HCT116 (cell line): ENCODE data around the gene TCF7L2. TPM values are rescaled to one million over a fixed set of nuclear protein-coding genes. Genes with fewer than 3 reads are reported as not detected.

ENCODE experiments used
- ATAC-seq: fragments of 200-7000 bp; cut with Tn5 transposase; 2 replicates; pipeline ENCODE4 v1.9.1; 2020; ENCODE audit warnings: mild to moderate bottlenecking, moderate library complexity
- BruUV-seq: library from RNA; stranded (reverse); fragments of 400-500 nt; replicated peaks from 2 replicates; lab custom pipeline; 2021; lab: Mats Ljungman, UMichigan
- CTCF ChIA-PET: fragments of 300-600 bp; sonication (Branson Sonifier 250); formaldehyde crosslinking; loops from one replicate; lab custom pipeline; 2021; ENCODE audit warnings: antibody characterized with exemption; lab: Charles Lee
- POLR2A ChIA-PET: fragments of 300-600, 350-600 bp; sonication (Branson Sonifier 250); formaldehyde crosslinking; loops from one replicate; lab custom pipeline; 2021; ENCODE audit warnings: antibody characterized with exemption; lab: Charles Lee
- RAD21 ChIA-PET, 2 experiments: fragments of 300-600 bp; sonication (Branson Sonifier 250); formaldehyde crosslinking; loops; one replicate each; lab custom pipeline; 2023; ENCODE audit warnings: low total read pairs in 2 of 2; ENCODE audit not compliant: uncharacterized antibody in 2 of 2, unreplicated experiment in 2 of 2, low non-redundant PET in 1 of 2; lab: Charles Lee
- DNase-seq: peaks from one replicate; pipeline ENCODE4 v3.0.0-alpha.2; 2010; ENCODE audit warnings: low read depth, low spot score
- H2AFZ ChIP-seq: fragments of 200-600 bp; shearing (Covaris generic), sonication (generic); 2 replicates; pipeline ENCODE4 v1.6.1; 2017; ENCODE audit warnings: low read depth, mixed run types, mixed read lengths, antibody characterized with exemption, low read length; ENCODE audit not compliant: poor library complexity, severe bottlenecking
- H3K27ac ChIP-seq: 2 replicates; pipeline ENCODE4 v1.5.1; 2012; ENCODE audit warnings: low read depth, low read length
- H3K27me3 ChIP-seq: fragments of 200-600 bp; sonication (generic); 2 replicates; pipeline ENCODE4 v1.6.1; 2016; ENCODE audit warnings: mixed run types, low read length, mixed read lengths; ENCODE audit not compliant: insufficient read depth
- H3K36me3 ChIP-seq, 2 experiments: fragments of 200-500 bp in 1 of 2; fragments of 200-600 bp in 1 of 2; sonication (Bioruptor generic) in 1 of 2; sonication (generic) in 1 of 2; 2 replicates each; pipeline versions ENCODE4 v1.5.1 to v1.6.1; 2014 to 2016; ENCODE audit warnings: low read length in 2 of 2, inconsistent platforms in 1 of 2, mixed read lengths in 1 of 2, mixed run types in 1 of 2; ENCODE audit not compliant: insufficient read depth in 2 of 2, control insufficient read depth in 1 of 2
- H3K4me1 ChIP-seq, 2 experiments: fragments of 200-600 bp in 1 of 2; sonication (generic) in 1 of 2; 2 replicates each; pipeline versions ENCODE4 v1.5.1 to v1.6.1; 2012 to 2017; ENCODE audit warnings: low read length in 2 of 2, inconsistent platforms in 1 of 2, mild to moderate bottlenecking in 1 of 2, mixed read lengths in 1 of 2, mixed run types in 1 of 2, moderate library complexity in 1 of 2; ENCODE audit not compliant: insufficient read depth in 2 of 2, control insufficient read depth in 1 of 2
- H3K4me2 ChIP-seq: fragments of 200-600 bp; sonication (generic); 2 replicates; pipeline ENCODE4 v1.6.1; 2017; ENCODE audit warnings: mixed run types, low read length, mixed read lengths
- H3K4me3 ChIP-seq, 2 experiments: fragments of 200-600 bp in 1 of 2; sonication (generic) in 1 of 2; replicated peaks in 1 of 2; 2 replicates each; pipeline ENCODE4 v1.5.1; 2011 to 2016; ENCODE audit warnings: low read length in 2 of 2, control low read depth in 1 of 2, low read depth in 1 of 2, mild to moderate bottlenecking in 1 of 2, mixed read lengths in 1 of 2, mixed run types in 1 of 2
- H3K79me2 ChIP-seq: fragments of 200-600 bp; sonication (generic); 2 replicates; pipeline ENCODE4 v1.6.1; 2017; ENCODE audit warnings: mild to moderate bottlenecking, mixed run types, low read length, moderate library complexity, mixed read lengths; ENCODE audit not compliant: insufficient read depth
- H3K9ac ChIP-seq: fragments of 200-600 bp; sonication (generic); 2 replicates; pipeline ENCODE4 v1.6.1; 2016; ENCODE audit warnings: low read length, mixed read lengths
- H3K9me2 ChIP-seq: fragments of 200-600 bp; sonication (generic), shearing (Covaris generic); 2 replicates; pipeline ENCODE4 v1.6.1; 2017; ENCODE audit warnings: mixed run types, mild to moderate bottlenecking, moderate library complexity; ENCODE audit not compliant: insufficient read depth
- H3K9me3 ChIP-seq, 2 experiments: fragments of 200-500 bp in 1 of 2; fragments of 200-600 bp in 1 of 2; sonication (Bioruptor generic) in 1 of 2; sonication (generic) in 1 of 2; 2 replicates each; pipeline ENCODE4 v1.6.1; 2014 to 2017; ENCODE audit warnings: low read length in 2 of 2, mixed read lengths in 2 of 2, inconsistent platforms in 1 of 2, low read depth in 1 of 2, mild to moderate bottlenecking in 1 of 2, mixed run types in 1 of 2, moderate library complexity in 1 of 2; ENCODE audit not compliant: control insufficient read depth in 1 of 2, insufficient read depth in 1 of 2
- H4K20me1 ChIP-seq: fragments of 200-600 bp; sonication (generic), shearing (Covaris generic); 2 replicates; pipeline ENCODE4 v1.6.1; 2017; ENCODE audit warnings: mixed run types, mild to moderate bottlenecking, moderate library complexity; ENCODE audit not compliant: insufficient read depth
- CBX3 ChIP-seq: IDR thresholded peaks from 2 replicates; pipeline ENCODE4 v1.6.1; 2012; ENCODE audit warnings: low read depth
- EGR1 ChIP-seq: IDR thresholded peaks from 2 replicates; pipeline ENCODE4 v1.6.1; 2012; ENCODE audit warnings: low read depth
- ELF1 ChIP-seq: IDR thresholded peaks from 2 replicates; pipeline ENCODE4 v1.6.1; 2012; ENCODE audit warnings: low read depth, borderline replicate concordance
- EZH2 ChIP-seq: fragments of 200-600 bp; sonication (generic); IDR thresholded peaks from 2 replicates; pipeline ENCODE4 v1.6.1; 2017; ENCODE audit warnings: antibody characterized with exemption, mixed run types
- EZH2phosphoT487 ChIP-seq: fragments of 200-600 bp; IDR thresholded peaks from 2 replicates; pipeline ENCODE4 v1.6.1; 2018; ENCODE audit warnings: antibody characterized with exemption, borderline replicate concordance
- FOSL1 ChIP-seq: IDR thresholded peaks from 2 replicates; pipeline ENCODE4 v1.6.1; 2012; ENCODE audit warnings: low read depth
- JUND ChIP-seq: IDR thresholded peaks from 2 replicates; pipeline ENCODE4 v1.6.1; 2012
- POLR2A ChIP-seq: IDR thresholded peaks from 2 replicates; pipeline ENCODE4 v1.7.0; 2011; ENCODE audit warnings: borderline replicate concordance; ENCODE audit not compliant: insufficient read depth, insufficient read length; ENCODE audit errors: extremely low read depth
- RAD21 ChIP-seq: IDR thresholded peaks from 2 replicates; pipeline ENCODE4 v1.6.1; 2012; ENCODE audit warnings: low read depth, mild to moderate bottlenecking
- SIN3A ChIP-seq: IDR thresholded peaks from 2 replicates; pipeline ENCODE4 v1.6.1; 2012; ENCODE audit warnings: low read depth
- SP1 ChIP-seq: IDR thresholded peaks from 2 replicates; pipeline ENCODE4 v1.6.1; 2012; ENCODE audit warnings: low read depth
- SRF ChIP-seq: IDR thresholded peaks from 2 replicates; pipeline ENCODE4 v1.6.1; 2012; ENCODE audit warnings: low read depth
- TCF7L2 ChIP-seq: IDR thresholded peaks from 2 replicates; pipeline ENCODE4 v1.7.0; 2011; ENCODE audit warnings: borderline replicate concordance, inconsistent platforms; ENCODE audit not compliant: insufficient read depth, insufficient read length; ENCODE audit errors: extremely low read depth
- ZFX ChIP-seq: fragments of 450-650 bp; IDR thresholded peaks from 2 replicates; pipeline ENCODE4 v1.6.1; 2017
- ZNF274 ChIP-seq: fragments of 200-500 bp; sonication (Bioruptor generic); IDR thresholded peaks from 2 replicates; pipeline ENCODE4 v1.6.1; 2014; ENCODE audit warnings: mild to moderate bottlenecking, low read depth, low read length, inconsistent platforms
- intact Hi-C: fragments of 100-400 bp; cut with micrococcal nuclease; formaldehyde crosslinking; loops from 2 replicates; pipeline ENCODE4 v1.10.0; 2022
- total RNA-seq: library from RNA; stranded (reverse); gene quantifications from one replicate; pipeline ENCODE4 v1.2.1, GENCODE V29; 2021; ENCODE audit not compliant: unreplicated experiment
- TF ChIP-seq, protein P1 (sequence below): IDR thresholded peaks from 2 replicates; pipeline ENCODE4 v1.6.1; 2012
- TF ChIP-seq, protein P2 (sequence below): IDR thresholded peaks from 2 replicates; pipeline ENCODE4 v1.6.1; 2011; ENCODE audit warnings: mild to moderate bottlenecking, low read length, moderate library complexity; ENCODE audit not compliant: insufficient replicate concordance; ENCODE audit errors: extremely low read depth
- TF ChIP-seq, protein P3 (sequence below), 3 experiments: fragments of 200-600 bp in 1 of 3; sonication (generic) in 1 of 3; IDR thresholded peaks in 2 of 3; conservative IDR thresholded peaks in 1 of 3; 2 replicates each; pipeline ENCODE4 v1.5.1; 2012 to 2017; ENCODE audit warnings: low read depth in 2 of 3, low read length in 2 of 3, antibody characterized with exemption in 1 of 3, borderline replicate concordance in 1 of 3, control low read depth in 1 of 3, mild to moderate bottlenecking in 1 of 3, mixed read lengths in 1 of 3, mixed run types in 1 of 3, moderate library complexity in 1 of 3; ENCODE audit not compliant: insufficient read depth in 1 of 3
- TF ChIP-seq, protein P4 (sequence below): IDR thresholded peaks from 2 replicates; pipeline ENCODE4 v1.6.1; 2012; ENCODE audit warnings: low read depth

Gene TCF7L2
- total RNA-seq, 1 experiment from 2014 or later: 164 TPM

DNA sequence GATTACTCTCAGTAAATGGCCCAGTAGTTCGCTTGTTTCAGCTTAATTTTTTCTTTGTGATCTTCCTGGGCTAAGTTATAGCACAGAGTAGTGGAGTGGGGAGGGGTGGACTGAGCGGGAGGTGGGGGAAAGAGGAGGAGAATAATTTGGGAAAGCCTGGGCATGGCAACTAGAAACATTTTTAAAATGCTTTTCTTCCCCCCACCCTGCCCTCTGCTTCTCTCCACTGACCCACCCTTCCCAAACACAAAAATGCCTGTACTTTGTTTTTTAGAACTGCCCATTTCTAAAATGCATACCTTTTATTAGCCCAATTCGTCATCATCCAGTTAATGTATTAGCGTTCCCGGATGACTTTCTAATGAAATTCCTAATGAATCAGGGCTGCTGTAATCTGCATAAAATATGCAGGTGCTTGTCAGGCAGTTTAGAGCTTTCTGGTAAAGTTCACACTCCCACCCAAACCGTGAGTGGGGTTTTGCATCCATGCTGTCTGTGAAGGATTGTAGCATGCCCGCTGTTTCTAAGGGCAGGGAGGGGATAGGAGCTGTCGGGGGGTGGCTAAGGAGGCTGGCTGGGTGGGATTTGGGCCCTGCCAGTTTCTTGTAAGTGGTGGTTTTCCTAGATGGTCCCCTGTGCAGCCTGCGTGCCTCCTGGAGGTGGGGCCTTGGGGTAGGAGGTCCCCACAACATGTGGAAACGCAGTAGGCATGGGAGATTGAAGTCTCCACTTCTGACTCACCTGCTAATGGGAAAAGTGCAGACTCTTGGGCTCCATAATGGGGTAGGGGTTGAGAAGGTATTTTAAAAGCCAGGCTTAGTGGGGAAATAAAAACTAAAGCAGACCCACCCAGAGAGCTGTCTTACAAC lies 190.3 kb downstream of the TCF7L2 start:
- ATAC-seq (no peak), DNase-seq (no peak)
- Histone ChIP-seq H3K79me2 (peaks cover 100% of the 10 kb centered on the region), H2AFZ (no peak overlapping the region), H3K9me3 (no peaks in the 10 kb centered on the region), H3K27ac (no peak overlapping the region), H3K4me3 (no peak overlapping the region), H3K4me1 (peaks cover 5 to 8% of the 10 kb centered on the region in 2 experiments; a peak in 2 of 4 replicates), H3K27me3 (no peaks in the 10 kb centered on the region), H3K9ac (no peak overlapping the region), H3K9me2 (no peaks in the 10 kb centered on the region), H3K36me3 (peaks cover 41 to 57% of the 10 kb centered on the region in 2 experiments), H3K4me2 (no peak overlapping the region), H4K20me1 (peaks cover 9% of the 10 kb centered on the region; the same call in 1 of the 2 replicates)
- ChIA-PET CTCF (interaction anchor here (1.1 kb wide), 1 partner anchor 59 kb away, joined by 3 read pairs; no protein-coding TSS in a partner anchor), POLR2A (no interaction called here), RAD21 (no interaction called here)
- intact Hi-C loops: loop anchor here (10.0 kb wide), 2 partner anchors 244 to 384 kb away; no protein-coding TSS in a partner anchor
- BruUV-seq: no TSS peak
- TF ChIP-seq TCF7L2 (no peak), FOSL1 (no peak), SRF (no peak), SP1 (no peak), CBX3 (no peak), ZNF274 (no peak), JUND (no peak), POLR2A (no peak), ZFX (no peak), SIN3A (no peak), ELF1 (no peak), RAD21 (no peak), EZH2 (no peak), EGR1 (no peak), EZH2phosphoT487 (no peak)
- TF ChIP-seq, protein P1, sequence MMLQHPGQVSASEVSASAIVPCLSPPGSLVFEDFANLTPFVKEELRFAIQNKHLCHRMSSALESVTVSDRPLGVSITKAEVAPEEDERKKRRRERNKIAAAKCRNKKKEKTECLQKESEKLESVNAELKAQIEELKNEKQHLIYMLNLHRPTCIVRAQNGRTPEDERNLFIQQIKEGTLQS: no peak
- TF ChIP-seq, protein P2, sequence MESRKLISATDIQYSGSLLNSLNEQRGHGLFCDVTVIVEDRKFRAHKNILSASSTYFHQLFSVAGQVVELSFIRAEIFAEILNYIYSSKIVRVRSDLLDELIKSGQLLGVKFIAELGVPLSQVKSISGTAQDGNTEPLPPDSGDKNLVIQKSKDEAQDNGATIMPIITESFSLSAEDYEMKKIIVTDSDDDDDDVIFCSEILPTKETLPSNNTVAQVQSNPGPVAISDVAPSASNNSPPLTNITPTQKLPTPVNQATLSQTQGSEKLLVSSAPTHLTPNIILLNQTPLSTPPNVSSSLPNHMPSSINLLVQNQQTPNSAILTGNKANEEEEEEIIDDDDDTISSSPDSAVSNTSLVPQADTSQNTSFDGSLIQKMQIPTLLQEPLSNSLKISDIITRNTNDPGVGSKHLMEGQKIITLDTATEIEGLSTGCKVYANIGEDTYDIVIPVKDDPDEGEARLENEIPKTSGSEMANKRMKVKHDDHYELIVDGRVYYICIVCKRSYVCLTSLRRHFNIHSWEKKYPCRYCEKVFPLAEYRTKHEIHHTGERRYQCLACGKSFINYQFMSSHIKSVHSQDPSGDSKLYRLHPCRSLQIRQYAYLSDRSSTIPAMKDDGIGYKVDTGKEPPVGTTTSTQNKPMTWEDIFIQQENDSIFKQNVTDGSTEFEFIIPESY: no peak
- TF ChIP-seq, protein P3, sequence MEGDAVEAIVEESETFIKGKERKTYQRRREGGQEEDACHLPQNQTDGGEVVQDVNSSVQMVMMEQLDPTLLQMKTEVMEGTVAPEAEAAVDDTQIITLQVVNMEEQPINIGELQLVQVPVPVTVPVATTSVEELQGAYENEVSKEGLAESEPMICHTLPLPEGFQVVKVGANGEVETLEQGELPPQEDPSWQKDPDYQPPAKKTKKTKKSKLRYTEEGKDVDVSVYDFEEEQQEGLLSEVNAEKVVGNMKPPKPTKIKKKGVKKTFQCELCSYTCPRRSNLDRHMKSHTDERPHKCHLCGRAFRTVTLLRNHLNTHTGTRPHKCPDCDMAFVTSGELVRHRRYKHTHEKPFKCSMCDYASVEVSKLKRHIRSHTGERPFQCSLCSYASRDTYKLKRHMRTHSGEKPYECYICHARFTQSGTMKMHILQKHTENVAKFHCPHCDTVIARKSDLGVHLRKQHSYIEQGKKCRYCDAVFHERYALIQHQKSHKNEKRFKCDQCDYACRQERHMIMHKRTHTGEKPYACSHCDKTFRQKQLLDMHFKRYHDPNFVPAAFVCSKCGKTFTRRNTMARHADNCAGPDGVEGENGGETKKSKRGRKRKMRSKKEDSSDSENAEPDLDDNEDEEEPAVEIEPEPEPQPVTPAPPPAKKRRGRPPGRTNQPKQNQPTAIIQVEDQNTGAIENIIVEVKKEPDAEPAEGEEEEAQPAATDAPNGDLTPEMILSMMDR (IDR thresholded peaks at IDR 0.05 in 2 of 3, conservative IDR thresholded peaks at IDR 0.05 in 1 of 3; ENCODE audit: borderline replicate concordance in 1 of 3, insufficient read depth in 1 of 3, low read depth in 2 of 3, low read length in 2 of 3): no peak
- TF ChIP-seq, protein P4, sequence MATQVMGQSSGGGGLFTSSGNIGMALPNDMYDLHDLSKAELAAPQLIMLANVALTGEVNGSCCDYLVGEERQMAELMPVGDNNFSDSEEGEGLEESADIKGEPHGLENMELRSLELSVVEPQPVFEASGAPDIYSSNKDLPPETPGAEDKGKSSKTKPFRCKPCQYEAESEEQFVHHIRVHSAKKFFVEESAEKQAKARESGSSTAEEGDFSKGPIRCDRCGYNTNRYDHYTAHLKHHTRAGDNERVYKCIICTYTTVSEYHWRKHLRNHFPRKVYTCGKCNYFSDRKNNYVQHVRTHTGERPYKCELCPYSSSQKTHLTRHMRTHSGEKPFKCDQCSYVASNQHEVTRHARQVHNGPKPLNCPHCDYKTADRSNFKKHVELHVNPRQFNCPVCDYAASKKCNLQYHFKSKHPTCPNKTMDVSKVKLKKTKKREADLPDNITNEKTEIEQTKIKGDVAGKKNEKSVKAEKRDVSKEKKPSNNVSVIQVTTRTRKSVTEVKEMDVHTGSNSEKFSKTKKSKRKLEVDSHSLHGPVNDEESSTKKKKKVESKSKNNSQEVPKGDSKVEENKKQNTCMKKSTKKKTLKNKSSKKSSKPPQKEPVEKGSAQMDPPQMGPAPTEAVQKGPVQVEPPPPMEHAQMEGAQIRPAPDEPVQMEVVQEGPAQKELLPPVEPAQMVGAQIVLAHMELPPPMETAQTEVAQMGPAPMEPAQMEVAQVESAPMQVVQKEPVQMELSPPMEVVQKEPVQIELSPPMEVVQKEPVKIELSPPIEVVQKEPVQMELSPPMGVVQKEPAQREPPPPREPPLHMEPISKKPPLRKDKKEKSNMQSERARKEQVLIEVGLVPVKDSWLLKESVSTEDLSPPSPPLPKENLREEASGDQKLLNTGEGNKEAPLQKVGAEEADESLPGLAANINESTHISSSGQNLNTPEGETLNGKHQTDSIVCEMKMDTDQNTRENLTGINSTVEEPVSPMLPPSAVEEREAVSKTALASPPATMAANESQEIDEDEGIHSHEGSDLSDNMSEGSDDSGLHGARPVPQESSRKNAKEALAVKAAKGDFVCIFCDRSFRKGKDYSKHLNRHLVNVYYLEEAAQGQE: no peak
